Articular chondrocyte of knee joint (primary cell): ENCODE measurements around the gene CLDN22. TPM values are rescaled to one million over a fixed set of nuclear protein-coding genes. Genes with fewer than 3 reads are reported as not detected.

Experiments
- total RNA-seq: library from RNA; depleted of rRNA; stranded (reverse); fragments of >200 nt; gene quantifications from 2 replicates; pipeline ENCODE4 v1.2.3, GENCODE V29; 2012

The CLDN22 gene
- total RNA-seq, result not detected in 2 replicates

GRCh38 chr4:183320211-183321059 lies at the start of gene CLDN22:
CLDN22 (minus strand) TSS chr4:183320276; CDS start chr4:183320218, 58 bp downstream.

DNA sequence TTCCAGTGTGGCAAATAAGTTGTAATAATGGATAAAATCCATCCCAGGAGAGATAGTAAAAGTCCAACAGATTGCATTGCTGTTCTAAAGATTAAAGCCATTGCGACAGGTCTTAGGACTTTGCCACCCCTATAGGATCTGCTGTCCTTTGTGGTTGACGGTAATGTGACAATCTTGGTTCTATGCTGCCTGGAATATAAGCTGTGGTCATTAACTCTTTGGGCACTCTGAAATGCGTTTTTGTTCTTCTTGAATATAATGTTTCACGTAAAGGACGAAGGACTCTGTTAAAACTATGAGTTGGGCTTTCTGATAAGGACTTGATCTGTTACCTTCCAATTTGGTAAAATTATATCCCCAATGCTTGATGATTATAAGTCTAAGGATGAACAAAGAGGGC lies 2.2 kb upstream of the CLDN22 start, which contains the start of gene CLDN24:
Gene CLDN24 (minus strand): TSS at position 101 of the 400 bp plus-strand sequence. CDS start 0 bp downstream, at position 101.

Other genes starting within 250 kb of the CLDN22 start
- gene WWC2, start 221.0 kb downstream of the CLDN22 start, total RNA-seq, result 32.3 and 34.7 TPM in 2 replicates
- gene CLDN24, start 2.1 kb upstream of the CLDN22 start, total RNA-seq, result not detected in 2 replicates
- gene CDKN2AIP, start 124.4 kb upstream of the CLDN22 start, total RNA-seq, result 16.9 and 18.2 TPM in 2 replicates
- 23.0 and 24.8 TPM in 2 replicates for gene ING2, start 184.8 kb upstream of the CLDN22 start, total RNA-seq